GM12878 (cell line): ENCODE results near the gene WNK2.

Source experiments
- CHD2 ChIP-seq: IDR thresholded peaks from 2 replicates; pipeline ENCODE4 v1.6.1; 2011; ENCODE audit warnings: low read depth, low read length, improper control_type of control experiment, borderline replicate concordance
- CTCF ChIP-seq, 3 experiments: IDR thresholded peaks in 2 of 3; conservative IDR thresholded peaks in 1 of 3; 2 replicates each; pipeline ENCODE4 v1.5.1; 2011; ENCODE audit warnings: low read depth in 3 of 3, low read length in 3 of 3, mild to moderate bottlenecking in 3 of 3, control low read depth in 2 of 3, moderate library complexity in 2 of 3, inconsistent platforms in 1 of 3, mixed read lengths in 1 of 3; ENCODE audit not compliant: control insufficient read depth in 2 of 3, insufficient read depth in 1 of 3; ENCODE audit errors: extremely low read depth in 1 of 3

- TF ChIP-seq CHD2, result no peak
- no peak for TF ChIP-seq CTCF (IDR thresholded peaks at IDR 0.05 in 2 of 3, conservative IDR thresholded peaks at IDR 0.05 in 1 of 3; ENCODE audit: control insufficient read depth in 2 of 3, extremely low read depth in 1 of 3, insufficient read depth in 1 of 3, low read depth in 3 of 3, low read length in 3 of 3)
Observed at GRCh38 chr9:93171261-93171990, 12.5 kb upstream of the WNK2 start.
